Esophagus mucosa (tissue), 1 donor: ENCODE measurements around the gene CYP4F8. TPM values are rescaled to one million over a fixed set of nuclear protein-coding genes. Genes with fewer than 3 reads are reported as not detected.
"Not testable (repeated sequence)": the region's sequence is repeated elsewhere in the genome, so short reads cannot be mapped to it uniquely, and the experiment has no call there.

Source experiments
- ATAC-seq: fragments of 200-7000 bp; cut with Tn5 transposase; one replicate; pipeline ENCODE4 v1.9.1; 2020
- total RNA-seq: library from RNA; stranded (reverse); gene quantifications from one replicate; pipeline ENCODE4 v1.2.4, GENCODE V29; 2023
- donor health status: DM: yes; HTN: yes; CAD: no.

The CYP4F8 gene, protein sequence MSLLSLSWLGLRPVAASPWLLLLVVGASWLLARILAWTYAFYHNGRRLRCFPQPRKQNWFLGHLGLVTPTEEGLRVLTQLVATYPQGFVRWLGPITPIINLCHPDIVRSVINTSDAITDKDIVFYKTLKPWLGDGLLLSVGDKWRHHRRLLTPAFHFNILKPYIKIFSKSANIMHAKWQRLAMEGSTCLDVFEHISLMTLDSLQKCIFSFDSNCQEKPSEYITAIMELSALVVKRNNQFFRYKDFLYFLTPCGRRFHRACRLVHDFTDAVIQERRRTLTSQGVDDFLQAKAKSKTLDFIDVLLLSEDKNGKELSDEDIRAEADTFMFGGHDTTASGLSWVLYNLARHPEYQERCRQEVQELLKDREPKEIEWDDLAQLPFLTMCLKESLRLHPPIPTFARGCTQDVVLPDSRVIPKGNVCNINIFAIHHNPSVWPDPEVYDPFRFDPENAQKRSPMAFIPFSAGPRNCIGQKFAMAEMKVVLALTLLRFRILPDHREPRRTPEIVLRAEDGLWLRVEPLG
- total RNA-seq = not detected

DNA sequence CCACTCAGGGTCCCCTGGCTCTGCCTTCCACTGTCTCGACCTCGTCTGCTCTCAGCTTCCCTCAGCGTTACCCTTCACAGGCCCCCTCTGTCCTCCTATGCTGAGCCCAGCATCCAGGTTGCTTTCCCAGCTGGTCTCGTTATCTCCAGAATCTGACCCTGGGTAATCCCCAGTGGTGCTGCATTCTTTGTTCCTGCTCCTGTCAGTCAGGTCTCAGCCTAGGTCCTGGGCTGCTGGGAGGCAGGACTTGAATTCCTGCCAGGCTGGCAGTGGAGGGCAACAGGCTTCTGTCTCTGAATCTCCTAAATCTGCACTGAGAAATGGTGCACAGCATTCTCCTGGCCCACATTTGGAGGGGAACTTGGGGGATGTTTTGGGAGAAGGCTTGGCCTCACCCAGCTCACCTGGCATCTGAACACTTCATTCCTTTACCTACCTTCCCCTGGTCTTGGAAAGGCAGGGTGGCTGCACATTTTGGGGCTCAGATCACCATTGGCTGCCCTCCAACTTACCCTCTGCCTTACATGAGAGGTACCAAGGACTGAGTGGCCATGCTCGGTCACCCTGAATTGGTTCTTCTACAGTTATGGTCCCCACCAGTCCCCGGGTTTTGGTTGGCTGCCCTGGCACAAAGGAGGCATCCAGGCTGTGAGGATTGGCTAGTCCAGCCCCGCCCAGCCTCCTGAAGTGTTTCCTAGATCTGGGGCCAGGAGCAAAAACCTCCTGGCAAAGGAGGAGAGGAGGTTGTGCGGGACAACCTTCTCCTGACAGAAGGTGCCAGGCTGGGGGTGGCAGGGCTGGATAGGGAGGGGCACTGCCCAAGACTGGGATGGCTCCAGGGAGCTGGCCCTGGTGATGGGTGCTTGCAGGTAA lies at the start of gene CYP4F8:
TSS of gene CYP4F8 (plus strand) at position 712 of the 873 bp plus-strand sequence. CDS start 399 bp downstream, outside the sequence.
- ATAC-seq = peak; percentile 11

DNA sequence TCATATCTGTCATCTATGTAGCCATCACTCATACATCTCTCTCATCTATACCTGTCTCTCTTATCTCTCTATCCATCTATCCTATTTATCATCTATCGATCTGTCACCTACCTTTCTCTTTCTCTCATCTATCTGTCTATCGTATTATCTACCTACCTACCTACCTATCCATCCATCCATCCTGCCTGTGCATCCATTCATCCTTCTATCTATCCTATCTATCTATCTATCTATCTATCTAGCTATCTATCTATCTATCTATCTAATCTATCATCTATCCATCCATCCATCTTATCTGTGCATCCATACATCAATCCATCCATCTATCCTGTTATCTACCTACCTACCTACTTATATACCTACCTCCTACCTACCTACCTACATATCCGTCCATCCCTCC lies 44.6 kb upstream of the CYP4F8 start:
- no peak for ATAC-seq

DNA sequence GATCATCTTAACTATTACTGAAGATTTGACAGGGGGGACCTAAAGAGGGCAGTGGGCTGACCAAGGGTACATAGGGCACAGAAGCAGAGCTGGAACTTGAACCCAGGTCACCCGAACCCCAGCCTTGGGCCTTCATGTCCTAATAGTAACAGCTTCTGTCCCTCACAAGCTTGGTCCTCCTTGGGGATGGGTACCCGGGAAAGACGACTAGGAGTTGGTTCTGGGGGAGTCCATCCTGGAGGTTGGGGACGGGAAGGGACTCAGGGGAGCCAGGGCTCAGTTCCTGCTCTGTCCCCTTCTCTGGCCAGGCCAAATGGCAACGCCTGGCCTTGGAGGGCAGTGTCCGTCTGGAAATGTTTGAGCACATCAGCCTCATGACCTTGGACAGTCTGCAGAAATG lies 39.6 kb upstream of the CYP4F8 start:
- ATAC-seq = no peak

DNA sequence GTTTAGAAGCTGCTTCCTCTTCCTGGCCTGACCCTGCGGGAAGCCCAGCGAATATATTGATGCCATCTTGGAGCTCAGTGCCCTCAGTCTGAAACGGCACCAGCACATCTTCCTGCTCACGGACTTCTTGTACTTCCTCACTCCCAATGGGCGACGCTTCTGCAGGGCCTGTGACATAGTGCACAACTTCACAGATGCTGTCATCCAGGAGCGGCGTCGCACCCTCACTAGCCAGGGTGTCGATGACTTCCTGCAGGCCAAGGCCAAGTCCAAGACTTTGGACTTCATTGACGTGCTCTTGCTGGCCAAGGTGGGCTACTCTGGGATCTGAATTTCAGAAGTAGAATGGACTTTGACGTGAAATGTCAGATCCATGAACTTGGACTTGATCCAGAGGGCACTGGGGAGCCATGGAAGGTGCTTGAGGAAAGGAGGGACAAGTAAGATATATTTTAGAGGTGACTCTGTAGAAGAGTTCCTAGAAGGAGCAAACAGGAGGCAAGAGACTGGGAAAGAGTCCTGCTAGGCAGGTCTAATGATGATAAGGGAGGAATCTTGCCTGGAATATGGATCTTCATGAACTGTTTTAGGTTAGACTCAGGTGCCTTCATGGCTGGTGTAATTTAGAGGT lies 38.4 kb upstream of the CYP4F8 start:
- no peak for ATAC-seq

DNA sequence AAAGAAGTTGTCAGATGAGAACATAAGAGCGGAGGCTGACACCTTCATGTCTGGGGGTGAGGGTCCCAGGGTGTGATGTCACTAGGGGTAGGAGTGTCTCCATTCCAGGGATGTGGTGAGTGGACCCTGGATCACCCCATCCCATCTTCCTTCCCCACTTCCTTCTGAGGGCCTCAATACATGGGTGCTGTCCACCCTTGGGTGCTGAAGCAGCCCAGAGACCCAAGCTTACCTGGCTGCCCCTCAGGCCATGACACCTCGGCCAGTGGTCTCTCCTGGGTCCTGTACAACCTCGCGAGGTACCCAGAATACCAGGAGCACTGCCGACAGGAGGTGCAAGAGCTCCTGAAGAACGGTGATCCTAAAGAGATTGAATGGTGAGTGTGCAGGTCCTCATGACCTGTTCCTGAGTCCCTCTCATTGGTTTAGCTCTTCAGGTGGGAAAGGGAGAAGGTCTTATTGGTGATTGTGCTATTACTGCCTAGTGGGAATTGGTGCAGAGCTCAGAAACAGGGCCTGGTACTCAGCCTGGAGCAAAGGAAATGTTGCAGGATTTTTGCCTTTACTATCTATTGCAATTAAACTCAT lies 37.7 kb upstream of the CYP4F8 start:
- ATAC-seq = no peak

DNA sequence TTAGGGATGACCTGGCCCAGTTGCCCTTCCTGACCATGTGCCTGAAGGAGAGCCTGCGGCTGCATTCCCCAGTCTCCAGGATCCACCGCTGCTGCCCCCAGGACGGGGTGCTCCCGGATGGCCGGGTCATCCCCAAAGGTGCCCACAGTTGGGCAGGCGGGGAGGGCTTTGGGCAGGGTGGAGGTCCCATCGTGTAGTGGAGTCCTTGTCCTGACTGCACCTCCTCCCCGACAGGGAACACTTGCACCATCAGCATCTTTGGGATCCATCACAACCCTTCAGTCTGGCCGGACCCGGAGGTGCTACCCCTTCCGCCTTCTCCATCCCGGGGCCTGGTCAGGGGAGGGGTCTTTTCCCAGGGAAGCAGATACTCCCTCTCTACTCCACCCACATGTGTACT lies 31.7 kb upstream of the CYP4F8 start:
- ATAC-seq = no peak

DNA sequence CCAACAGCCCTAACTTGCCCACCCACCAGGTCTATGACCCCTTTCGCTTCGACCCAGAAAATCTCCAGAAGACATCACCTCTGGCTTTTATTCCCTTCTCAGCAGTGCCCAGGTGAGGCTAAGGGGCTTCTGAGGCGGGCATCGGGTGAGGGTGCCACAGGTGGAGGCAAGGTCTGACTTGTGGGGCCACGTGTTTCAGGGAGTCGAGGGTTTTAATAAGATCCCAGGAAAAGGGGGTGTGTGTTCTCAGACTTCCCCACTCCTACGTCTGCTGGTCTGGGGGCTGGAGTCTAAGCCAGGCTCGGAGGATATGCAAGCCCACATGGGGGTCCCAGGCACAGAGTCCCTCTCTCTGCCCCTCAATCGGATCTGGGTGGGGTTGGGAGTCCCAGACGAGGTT lies 30.9 kb upstream of the CYP4F8 start:
- ATAC-seq = no peak

DNA sequence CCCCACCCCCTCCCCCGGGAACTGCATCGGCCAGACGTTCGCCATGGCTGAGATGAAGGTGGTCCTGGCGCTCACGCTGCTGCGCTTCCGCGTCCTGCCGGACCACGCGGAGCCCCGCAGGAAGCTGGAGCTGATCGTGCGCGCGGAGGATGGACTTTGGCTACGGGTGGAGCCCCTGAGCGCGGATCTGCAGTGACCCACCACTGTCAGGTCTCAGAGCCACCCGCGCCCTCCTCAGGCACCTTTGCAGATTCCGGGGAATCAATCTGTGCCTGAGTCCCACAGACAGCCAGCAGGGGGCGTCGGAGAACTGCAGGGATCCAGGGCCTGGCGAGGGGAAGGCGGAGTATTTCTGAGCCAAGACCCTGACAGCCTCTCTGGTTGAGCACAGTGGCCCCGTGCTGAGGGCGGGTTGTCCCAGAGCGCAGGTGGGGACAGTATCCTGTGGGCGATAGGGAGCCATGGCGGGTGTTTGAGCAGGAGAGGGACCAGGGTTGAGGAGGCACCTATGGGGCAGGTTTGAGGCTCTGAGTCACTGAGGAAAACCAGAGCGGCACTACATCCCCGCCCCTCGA lies 30.4 kb upstream of the CYP4F8 start:
- ATAC-seq = peak; percentile 81

DNA sequence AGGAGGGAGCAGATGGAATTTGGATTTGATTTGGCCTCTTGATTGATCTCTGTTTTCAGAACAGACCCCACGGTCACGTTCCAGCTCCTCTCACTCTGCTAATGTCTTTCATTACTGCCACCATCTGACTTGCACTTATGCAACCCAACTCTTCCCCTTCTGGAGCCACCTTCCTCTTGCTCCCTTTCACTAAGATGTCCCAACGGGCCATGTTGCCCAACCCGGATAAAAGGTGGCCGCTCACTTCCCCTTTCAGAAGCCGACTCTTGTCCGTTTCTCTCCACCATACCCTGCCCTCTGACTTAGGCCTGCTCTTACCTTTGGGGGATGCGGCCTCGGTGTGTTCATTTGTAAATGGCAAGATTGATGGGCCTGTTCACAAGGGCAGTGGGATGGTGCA lies 27.4 kb upstream of the CYP4F8 start:
- ATAC-seq = no peak

DNA sequence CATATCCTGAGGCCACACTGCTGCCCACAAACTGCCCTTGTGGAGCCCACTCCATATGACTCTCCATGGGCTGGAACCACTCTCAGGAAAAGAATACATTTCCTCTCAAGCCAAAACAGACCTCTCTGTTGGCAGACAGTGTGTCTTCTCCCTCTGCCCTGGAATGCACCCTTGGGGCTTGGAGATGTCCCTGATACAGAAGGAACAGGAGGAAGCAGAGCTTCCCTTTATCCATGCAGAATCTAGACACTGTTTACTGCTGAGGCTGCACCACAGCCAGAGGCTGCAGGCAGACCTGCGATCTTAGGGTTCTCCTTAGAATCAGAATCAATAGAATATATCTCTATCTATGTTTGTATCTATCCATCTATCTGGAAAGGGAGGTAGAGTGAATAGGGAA lies 26.8 kb upstream of the CYP4F8 start:
- no peak for ATAC-seq

DNA sequence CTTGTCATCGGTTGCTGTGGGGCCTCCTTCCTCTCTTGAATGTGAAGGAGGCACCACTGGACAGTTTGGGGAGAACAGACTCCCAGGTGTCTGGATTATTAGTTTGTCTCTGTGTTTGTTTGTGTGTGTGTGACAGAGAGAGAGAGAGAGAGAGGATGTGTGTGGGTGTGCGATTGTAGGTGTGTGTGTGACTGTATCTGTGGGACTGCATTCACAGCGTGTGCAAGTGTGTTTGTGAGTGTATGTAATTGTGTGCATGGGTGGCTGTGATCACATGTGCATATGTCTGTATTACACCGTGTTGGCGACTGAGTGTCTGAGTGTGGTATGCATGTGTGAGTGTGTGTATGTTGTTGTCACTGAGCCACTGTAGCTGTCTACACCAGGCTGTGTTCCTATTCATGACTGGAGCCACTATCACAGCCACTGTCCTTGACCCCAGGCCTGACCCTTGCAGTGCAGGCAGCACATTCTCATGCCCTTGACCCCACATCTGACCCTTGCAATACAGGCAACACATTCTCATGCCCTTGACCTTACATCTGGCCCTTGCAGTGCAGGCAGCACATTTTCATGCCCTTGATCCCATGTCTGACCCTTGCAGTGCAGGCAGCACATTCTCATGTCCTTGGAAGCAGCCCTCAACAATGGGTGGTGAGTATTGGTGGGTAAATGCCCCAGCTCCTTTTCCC lies 25.1 kb upstream of the CYP4F8 start:
- peak; percentile 15 for ATAC-seq

DNA sequence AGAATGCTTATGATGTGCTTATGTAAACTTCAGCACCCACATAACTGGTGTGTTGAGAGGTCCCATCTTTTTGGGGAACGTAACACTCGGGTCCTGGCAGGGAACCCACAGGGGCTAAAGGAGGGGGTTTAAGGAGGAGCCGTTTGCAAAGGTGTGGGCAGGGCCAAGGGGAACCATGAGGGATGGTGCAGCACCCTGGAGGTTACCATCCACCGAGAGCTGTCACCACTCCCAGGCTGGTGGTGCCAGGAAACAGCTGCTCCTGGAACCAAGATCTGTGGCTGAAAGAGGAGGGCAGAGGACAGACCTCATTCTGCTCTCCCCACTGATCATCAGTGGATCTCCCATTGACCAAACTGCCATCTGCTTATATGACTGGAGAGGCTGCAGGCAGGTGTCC lies 23.2 kb upstream of the CYP4F8 start:
- no peak for ATAC-seq

DNA sequence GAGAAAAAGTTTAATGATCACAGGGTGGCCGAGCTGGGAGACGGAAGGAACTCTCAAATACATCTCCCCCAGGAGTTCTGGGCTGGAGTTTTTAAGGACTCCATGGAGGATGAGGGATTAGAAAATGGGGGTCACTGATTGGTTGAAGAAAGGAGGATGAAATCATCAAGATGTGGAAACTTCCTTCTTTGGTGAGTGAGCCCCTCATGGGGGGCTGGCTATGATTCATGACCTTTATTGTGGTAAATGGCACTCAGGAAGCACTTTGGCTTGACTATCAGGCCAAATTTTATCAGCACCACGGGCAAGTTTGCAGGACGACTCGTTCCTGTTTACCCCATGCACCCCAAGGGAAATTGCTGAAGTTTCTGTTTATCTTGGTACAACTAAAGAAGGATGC lies 22.5 kb upstream of the CYP4F8 start:
- ATAC-seq = not testable (repeated sequence)

DNA sequence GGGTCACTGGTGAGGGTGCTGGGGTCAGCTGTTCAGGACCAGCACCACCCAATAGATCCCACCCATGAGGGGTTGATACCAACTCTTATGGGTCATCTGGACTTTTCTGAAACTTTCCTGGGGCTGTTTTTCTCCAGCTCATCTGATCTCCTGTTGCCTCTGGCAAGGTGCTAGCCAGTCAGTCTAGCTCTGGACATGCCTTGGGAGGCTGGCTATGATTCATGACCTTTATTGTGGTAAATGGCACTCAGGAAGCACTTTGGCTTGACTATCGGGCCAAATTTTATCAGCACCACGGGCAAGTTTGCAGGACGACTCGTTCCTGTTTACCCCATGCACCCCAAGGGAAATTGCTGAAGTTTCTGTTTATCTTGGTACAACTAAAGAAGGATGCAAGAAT lies 21.3 kb upstream of the CYP4F8 start:
- not testable (repeated sequence) for ATAC-seq

DNA sequence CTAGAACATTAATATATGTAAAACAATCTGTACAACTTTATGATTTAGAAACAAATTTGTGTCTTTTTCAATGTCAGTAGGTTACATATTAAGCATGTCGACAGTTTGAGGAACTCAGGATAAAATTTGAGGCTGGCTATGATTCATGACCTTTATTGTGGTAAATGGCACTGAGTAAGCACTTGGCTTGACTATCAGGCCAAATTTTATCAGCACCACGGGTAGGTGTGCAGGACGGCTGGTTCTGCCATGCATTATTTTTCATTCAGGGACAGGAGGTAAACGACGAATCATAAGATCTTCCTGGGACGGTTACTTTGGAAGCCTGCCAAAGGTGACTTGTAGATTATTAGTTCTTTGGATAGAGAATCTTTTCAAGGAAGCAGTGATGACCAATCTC lies 19.9 kb upstream of the CYP4F8 start:
- peak; percentile 59 for ATAC-seq

DNA sequence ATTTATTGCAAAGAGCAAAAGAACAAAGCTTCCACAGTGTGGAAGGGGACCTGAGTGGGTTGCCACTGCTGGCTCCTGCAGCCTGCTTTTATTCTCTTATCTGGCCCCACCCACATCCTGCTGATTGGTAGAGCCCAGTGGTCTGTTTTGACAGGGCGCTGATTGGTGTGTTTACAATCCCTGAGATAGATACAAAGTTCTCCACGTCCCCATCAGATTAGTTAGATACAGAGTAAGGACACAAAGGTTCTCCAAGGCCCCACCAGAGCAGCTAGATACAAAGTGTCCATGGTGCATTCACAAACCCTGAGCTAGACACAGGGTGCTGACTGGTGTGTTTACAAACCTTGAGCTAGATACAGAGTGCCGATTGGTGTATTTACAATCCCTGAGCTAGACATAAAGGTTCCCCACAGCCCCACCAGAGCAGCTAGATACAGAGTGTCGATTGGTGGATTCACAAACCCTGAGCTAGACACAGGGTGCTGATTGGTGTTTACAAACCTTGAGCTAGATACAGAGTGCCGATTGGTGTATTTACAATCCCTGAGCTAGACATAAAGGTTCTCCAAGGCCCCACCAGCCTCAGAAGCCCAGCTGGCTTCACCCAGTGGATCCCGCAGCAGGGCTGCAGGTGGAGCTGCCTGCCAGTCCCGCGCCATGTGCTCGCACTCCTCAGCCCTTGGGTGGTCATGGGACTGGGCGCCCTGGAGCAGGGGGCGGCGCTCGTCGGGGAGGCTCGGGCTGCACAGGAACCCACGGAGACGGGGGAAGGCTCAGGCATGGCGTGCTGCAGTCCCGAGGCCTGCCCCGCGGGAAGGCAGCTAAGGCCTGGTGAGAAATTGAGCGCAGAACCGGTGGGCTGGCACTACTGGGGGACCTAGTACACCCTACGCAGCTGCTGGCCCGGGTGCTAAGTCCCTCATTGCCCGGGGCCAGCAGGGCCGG lies 6.8 kb upstream of the CYP4F8 start:
- ATAC-seq = not testable (repeated sequence)

DNA sequence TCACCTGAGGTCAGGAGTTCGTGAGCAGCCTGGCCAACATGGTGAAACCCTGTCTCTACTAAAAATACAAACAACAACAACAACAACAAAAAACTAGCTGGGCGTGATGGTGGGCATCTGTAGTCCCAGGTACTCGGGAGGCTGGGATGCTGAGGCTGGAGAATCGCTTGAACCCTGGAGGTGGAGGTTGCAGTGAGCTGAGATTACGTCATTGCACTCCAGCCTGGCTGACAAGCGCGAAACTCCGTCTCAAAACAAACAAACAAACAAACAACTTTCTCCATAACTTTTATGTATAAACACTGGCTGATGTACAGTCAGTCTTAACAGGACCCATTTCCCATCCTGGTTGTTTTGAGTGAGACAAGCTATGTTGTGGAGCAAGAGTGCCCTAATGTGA lies 5.8 kb upstream of the CYP4F8 start:
- ATAC-seq = no peak

DNA sequence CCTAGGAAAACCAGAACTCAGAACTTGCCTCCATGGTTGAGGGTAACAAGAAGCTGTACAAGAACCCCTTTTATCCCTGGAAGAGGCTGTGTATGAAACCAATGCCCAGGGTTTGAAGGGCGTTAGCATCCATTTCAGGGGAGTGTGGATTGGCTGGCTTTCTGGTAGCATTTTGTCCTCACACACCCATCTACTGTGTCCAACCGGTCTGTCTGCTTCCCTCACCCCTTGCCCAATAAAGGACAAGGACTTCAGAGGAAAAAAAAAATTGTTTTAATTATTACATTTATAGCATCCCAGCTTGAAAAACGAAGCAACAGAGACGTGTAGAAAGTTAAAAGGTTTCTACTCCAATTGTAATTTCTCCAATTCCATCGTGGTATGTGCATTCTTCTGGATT lies 2.7 kb upstream of the CYP4F8 start:
- ATAC-seq = no peak

DNA sequence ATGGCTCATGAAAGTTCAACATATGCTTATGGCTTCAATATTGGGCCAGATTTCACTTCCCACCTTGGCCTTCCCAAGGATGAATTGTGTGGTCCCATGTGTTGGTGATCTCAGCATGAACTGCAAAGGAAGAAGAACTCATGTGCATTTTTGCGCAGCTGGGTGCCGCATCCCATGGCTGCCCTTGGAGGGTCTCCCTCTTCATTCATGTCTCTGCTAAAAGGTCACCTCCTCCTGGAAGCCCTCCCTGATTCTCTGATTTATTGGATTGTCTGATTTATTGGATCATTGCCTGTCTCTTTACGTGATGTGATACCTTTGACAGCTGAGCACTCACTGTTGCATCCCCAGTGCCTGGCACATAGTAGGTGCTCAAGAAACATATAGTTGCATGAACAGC lies 1.7 kb upstream of the CYP4F8 start:
- ATAC-seq = no peak

DNA sequence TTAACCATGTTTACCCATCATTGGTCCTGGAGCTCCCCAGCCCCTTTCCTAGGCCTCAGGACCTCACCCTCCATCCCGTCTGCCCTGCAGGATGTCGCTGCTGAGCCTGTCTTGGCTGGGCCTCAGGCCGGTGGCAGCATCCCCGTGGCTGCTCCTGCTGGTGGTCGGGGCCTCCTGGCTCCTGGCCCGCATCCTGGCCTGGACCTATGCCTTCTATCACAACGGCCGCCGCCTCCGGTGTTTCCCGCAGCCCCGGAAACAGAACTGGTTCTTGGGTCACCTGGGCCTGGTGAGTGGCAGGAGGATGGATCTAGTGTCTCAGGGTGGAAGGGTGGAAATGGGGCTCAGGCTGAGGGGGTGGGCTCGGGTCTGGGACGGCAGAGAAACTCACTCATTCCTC lies 508 bp downstream of the CYP4F8 start:
- no peak for ATAC-seq

DNA sequence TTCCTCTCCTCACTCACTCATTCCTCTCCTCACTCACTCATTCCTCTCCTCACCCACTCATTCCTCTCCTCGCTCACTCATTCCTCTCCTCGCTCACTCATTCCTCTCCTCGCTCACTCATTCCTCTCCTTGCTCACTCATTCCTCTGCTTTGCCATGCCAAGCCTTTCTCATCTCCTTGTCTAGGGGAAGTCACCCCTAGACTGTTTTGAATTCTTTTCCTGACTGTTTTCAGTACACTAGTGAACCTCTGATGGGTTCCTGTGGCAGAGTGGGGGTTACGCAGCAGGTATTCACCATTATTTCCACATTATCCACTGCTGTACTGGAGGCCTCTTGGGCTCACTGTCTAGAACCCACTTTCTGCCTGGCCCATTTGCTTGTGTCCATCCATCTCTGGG lies 1.2 kb downstream of the CYP4F8 start:
- no peak for ATAC-seq
